Measurements from ENCODE around the gene BRSK2.
"Not testable (repeated sequence)": the region's sequence is repeated elsewhere in the genome, so short reads cannot be mapped to it uniquely, and the experiment has no call there.

BRSK2 gene

GRCh38 chr11:1397862-1398527, 8.3 kb downstream of the BRSK2 start:
- no peak for DNase-seq

- DNase-seq: no peak
Observed at GRCh38 chr11:1398528-1399235, 8.9 kb downstream of the BRSK2 start.

- DNase-seq: no peak
Observed at GRCh38 chr11:1399386-1400316, 9.9 kb downstream of the BRSK2 start.

GRCh38 chr11:1400317-1401170, 10.8 kb downstream of the BRSK2 start:
- no peak for DNase-seq

- DNase-seq: no peak
Observed at GRCh38 chr11:1401171-1401445, 11.4 kb downstream of the BRSK2 start.

GRCh38 chr11:1401656-1402221, 12.0 kb downstream of the BRSK2 start:
- peak; percentile 39 for DNase-seq

- DNase-seq: no peak
Observed at GRCh38 chr11:1402355-1403077, 12.8 kb downstream of the BRSK2 start.

GRCh38 chr11:1403078-1403620, 13.4 kb downstream of the BRSK2 start:
- no peak for DNase-seq

- no peak for DNase-seq
Observed at GRCh38 chr11:1403721-1404460, 14.2 kb downstream of the BRSK2 start.

GRCh38 chr11:1404461-1405185, 14.9 kb downstream of the BRSK2 start:
- DNase-seq: no peak

GRCh38 chr11:1405186-1406020, 15.7 kb downstream of the BRSK2 start:
- DNase-seq: no peak

- DNase-seq: no peak
Observed at GRCh38 chr11:1406571-1407485, 17.1 kb downstream of the BRSK2 start.

GRCh38 chr11:1407668-1408067, 17.9 kb downstream of the BRSK2 start:
- DNase-seq: no peak

- DNase-seq: no peak
Observed at GRCh38 chr11:1408346-1408745, 18.6 kb downstream of the BRSK2 start.

GRCh38 chr11:1409108-1409851, 19.5 kb downstream of the BRSK2 start:
- no peak for DNase-seq

GRCh38 chr11:1409852-1410125, 20.1 kb downstream of the BRSK2 start:
- not testable (repeated sequence) for DNase-seq
